Liver (tissue), 9 donors: Measurements from ENCODE around the gene NF1. TPM values are rescaled to one million over a fixed set of nuclear protein-coding genes. Genes with fewer than 3 reads are reported as not detected.

Source experiments
- DNase-seq: peaks from one replicate; pipeline ENCODE4 v3.0.0-alpha.2; 2017; ENCODE audit warnings: low spot score
- H3K27ac ChIP-seq, 2 donors: one replicate each; pipeline ENCODE4 v1.7.0; 2013; ENCODE audit warnings: inconsistent platforms in 2 of 2, low read length in 2 of 2, control low read depth in 1 of 2, low read depth in 1 of 2, mild to moderate bottlenecking in 1 of 2
- H3K27me3 ChIP-seq, 4 donors: one replicate each; pipeline versions ENCODE4 v1.6.1 to v1.7.0; 2013; ENCODE audit warnings: low read length in 3 of 4, inconsistent platforms in 1 of 4, mild to moderate bottlenecking in 1 of 4, moderate library complexity in 1 of 4; ENCODE audit not compliant: control insufficient read depth in 4 of 4, insufficient read depth in 4 of 4
- H3K36me3 ChIP-seq, 4 donors: one replicate each; pipeline versions ENCODE4 v1.6.1 to v1.7.0; 2013; ENCODE audit warnings: low read length in 3 of 4, mild to moderate bottlenecking in 3 of 4, low read depth in 1 of 4, moderate library complexity in 1 of 4; ENCODE audit not compliant: control insufficient read depth in 4 of 4, insufficient read depth in 3 of 4
- H3K4me1 ChIP-seq, 4 donors: one replicate each; pipeline versions ENCODE4 v1.6.1 to v1.7.0; 2013; ENCODE audit warnings: low read length in 3 of 4, mild to moderate bottlenecking in 3 of 4, moderate library complexity in 1 of 4; ENCODE audit not compliant: control insufficient read depth in 4 of 4, insufficient read depth in 4 of 4
- H3K4me3 ChIP-seq, 3 donors: one replicate each; pipeline versions ENCODE4 v1.6.1 to v1.7.0; 2013; ENCODE audit warnings: low read length in 3 of 3, control low read depth in 1 of 3, low read depth in 1 of 3, mild to moderate bottlenecking in 1 of 3
- H3K9ac ChIP-seq, 2 donors: one replicate each; pipeline ENCODE4 v1.7.0; 2013; ENCODE audit warnings: low read length in 2 of 2, mild to moderate bottlenecking in 2 of 2, moderate library complexity in 2 of 2, control low read depth in 1 of 2, low read depth in 1 of 2
- H3K9me3 ChIP-seq, 4 donors: one replicate each; pipeline versions ENCODE4 v1.6.1 to v1.7.0; 2013; ENCODE audit warnings: low read length in 3 of 4; ENCODE audit not compliant: control insufficient read depth in 4 of 4
- ATF3 ChIP-seq: IDR thresholded peaks from 2 replicates; pipeline ENCODE4 v1.6.1; 2016; ENCODE audit warnings: antibody characterized with exemption
- EGR1 ChIP-seq, 2 donors: IDR thresholded peaks; 2 replicates each; pipeline ENCODE4 v1.6.1; 2016 to 2018; ENCODE audit warnings: antibody characterized with exemption in 2 of 2, low read depth in 2 of 2
- FOXA1 ChIP-seq: IDR thresholded peaks from 2 replicates; pipeline ENCODE4 v1.6.1; 2016; ENCODE audit warnings: antibody characterized with exemption
- HNF4A ChIP-seq, 2 donors: conservative IDR thresholded peaks; 2 replicates each; pipeline ENCODE4 v1.6.1; 2016; ENCODE audit warnings: antibody characterized with exemption in 2 of 2, mild to moderate bottlenecking in 2 of 2
- HNF4G ChIP-seq: IDR thresholded peaks from 2 replicates; pipeline ENCODE4 v1.6.1; 2016; ENCODE audit warnings: antibody characterized with exemption
- SP1 ChIP-seq: IDR thresholded peaks from 2 replicates; pipeline ENCODE4 v1.6.1; 2018; ENCODE audit warnings: antibody characterized with exemption, mild to moderate bottlenecking
- TAF1 ChIP-seq: conservative IDR thresholded peaks from 2 replicates; pipeline ENCODE4 v1.6.1; 2016; ENCODE audit warnings: antibody characterized with exemption, mild to moderate bottlenecking
- YY1 ChIP-seq: IDR thresholded peaks from 2 replicates; pipeline ENCODE4 v1.6.1; 2016; ENCODE audit warnings: antibody characterized with exemption, mild to moderate bottlenecking
- ZBTB33 ChIP-seq: IDR thresholded peaks from 2 replicates; pipeline ENCODE4 v1.6.1; 2016; ENCODE audit warnings: antibody characterized with exemption
- WGBS: extraction: QIAGEN DNeasy Blood & Tissue Kit; methylation state at CpG from one replicate; pipeline ENCODE4 v1.1.7; 2013; 5-methylcytosine and 5-hydroxymethylcytosine counted together
- polyA plus RNA-seq, 2 donors: library from polyadenylated mRNA; stranded (reverse) in 1 of 2; unstranded in 1 of 2; fragments of 200-250 nt in 1 of 2; fragments of >200 nt in 1 of 2; fragmentation: Nextera tagmentation in 1 of 2; extraction: Ambion mirVana in 1 of 2; gene quantifications; one replicate each; pipeline versions ENCODE4 v1.2.1 to v1.2.3, GENCODE V29; 2013 to 2015
- total RNA-seq, 2 donors: library from RNA; depleted of rRNA; stranded (reverse); fragments of >200 nt; gene quantifications; one replicate each; pipeline ENCODE4 v1.2.3, GENCODE V29; 2014
- TF ChIP-seq, protein P1 (sequence below): IDR thresholded peaks from 2 replicates; pipeline ENCODE4 v1.6.1; 2016; ENCODE audit warnings: antibody characterized with exemption
- TF ChIP-seq, protein P2 (sequence below): fragments of 150-350 bp; IDR thresholded peaks from 2 replicates; pipeline ENCODE4 v1.5.1; 2017; ENCODE audit warnings: improper control_type of control experiment, low read depth, low read length; ENCODE audit not compliant: missing input control
- donor health status: healthy.
- donor health status: healthy.
- donor health status: healthy.
- donor health status: healthy.
- donor health status: healthy.

NF1 gene
- total and polyA plus RNA-seq, 4 donors: 4.6 to 42.6 (median 13.5) TPM

DNA sequence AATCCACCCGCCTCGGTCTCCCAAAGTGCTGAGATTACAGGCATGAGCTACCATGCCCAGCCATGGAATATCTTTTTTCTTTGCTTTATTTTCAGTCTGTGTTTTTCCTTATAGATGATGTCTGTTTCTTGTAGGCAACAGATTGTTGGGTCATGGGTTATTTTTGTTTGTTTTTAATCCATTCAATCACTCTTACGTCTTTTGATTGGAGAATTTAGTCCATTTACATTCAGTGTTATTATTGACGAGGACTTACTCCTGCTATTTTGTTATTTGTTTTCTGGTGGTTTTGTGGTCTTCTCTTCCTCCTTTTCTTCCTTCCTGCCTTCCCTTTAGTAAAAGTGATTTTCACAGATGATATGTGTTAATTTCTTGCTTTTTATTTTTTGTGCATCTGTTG lies 146.3 kb downstream of the NF1 start:
- TF ChIP-seq, protein P1, sequence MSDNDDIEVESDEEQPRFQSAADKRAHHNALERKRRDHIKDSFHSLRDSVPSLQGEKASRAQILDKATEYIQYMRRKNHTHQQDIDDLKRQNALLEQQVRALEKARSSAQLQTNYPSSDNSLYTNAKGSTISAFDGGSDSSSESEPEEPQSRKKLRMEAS: no peak
- TF ChIP-seq EGR1 (IDR thresholded peaks at IDR 0.05; ENCODE audit: low read depth in 2 of 2) (no peak), ZBTB33 (no peak), TAF1 (no peak), ATF3 (no peak), YY1 (no peak)
- TF ChIP-seq, protein P2, sequence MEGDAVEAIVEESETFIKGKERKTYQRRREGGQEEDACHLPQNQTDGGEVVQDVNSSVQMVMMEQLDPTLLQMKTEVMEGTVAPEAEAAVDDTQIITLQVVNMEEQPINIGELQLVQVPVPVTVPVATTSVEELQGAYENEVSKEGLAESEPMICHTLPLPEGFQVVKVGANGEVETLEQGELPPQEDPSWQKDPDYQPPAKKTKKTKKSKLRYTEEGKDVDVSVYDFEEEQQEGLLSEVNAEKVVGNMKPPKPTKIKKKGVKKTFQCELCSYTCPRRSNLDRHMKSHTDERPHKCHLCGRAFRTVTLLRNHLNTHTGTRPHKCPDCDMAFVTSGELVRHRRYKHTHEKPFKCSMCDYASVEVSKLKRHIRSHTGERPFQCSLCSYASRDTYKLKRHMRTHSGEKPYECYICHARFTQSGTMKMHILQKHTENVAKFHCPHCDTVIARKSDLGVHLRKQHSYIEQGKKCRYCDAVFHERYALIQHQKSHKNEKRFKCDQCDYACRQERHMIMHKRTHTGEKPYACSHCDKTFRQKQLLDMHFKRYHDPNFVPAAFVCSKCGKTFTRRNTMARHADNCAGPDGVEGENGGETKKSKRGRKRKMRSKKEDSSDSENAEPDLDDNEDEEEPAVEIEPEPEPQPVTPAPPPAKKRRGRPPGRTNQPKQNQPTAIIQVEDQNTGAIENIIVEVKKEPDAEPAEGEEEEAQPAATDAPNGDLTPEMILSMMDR: no peak
- Histone ChIP-seq H3K9me3 (no peaks in the 10 kb centered on the region), H3K27ac (no peak overlapping the region), H3K36me3 (peaks cover 9 to 33% (median 23%) of the 10 kb centered on the region in 4 donors), H3K4me3 (no peak overlapping the region), H3K4me1 (no peaks in the 10 kb centered on the region), H3K9ac (no peak overlapping the region), H3K27me3 (no peaks in the 10 kb centered on the region)
- WGBS: 96% methylated on average over 4 of the region's 4 CpGs
- DNase-seq: no peak

GRCh38 chr17:31248986-31249834 lies 154.4 kb downstream of the NF1 start:
- Histone ChIP-seq H3K9ac (no peak overlapping the region), H3K27ac (no peak overlapping the region), H3K9me3 (no peaks in the 10 kb centered on the region), H3K27me3 (no peaks in the 10 kb centered on the region), H3K4me3 (no peak overlapping the region), H3K4me1 (no peaks in the 10 kb centered on the region), H3K36me3 (peaks cover 2 to 11% (median 7%) of the 10 kb centered on the region in 4 donors)
- 97% methylated on average over 5 of the region's 5 CpGs for WGBS
- TF ChIP-seq HNF4G (no peak), FOXA1 (no peak), YY1 (no peak), SP1 (no peak), ZBTB33 (no peak), HNF4A (conservative IDR thresholded peaks at IDR 0.05) (no peak)
- TF ChIP-seq, protein P1: no peak
- DNase-seq: no peak
